ENCODE measurements around the gene KCNMA1. TPM values are rescaled to one million over a fixed set of nuclear protein-coding genes. Genes with fewer than 3 reads are reported as not detected.

Gene KCNMA1
- total and polyA plus RNA-seq, 9 of the 15 experiments (the other 6 are each of a cell fraction or from before 2014, with no cell fraction given), result 0.01 to 0.95 (median 0.15) TPM; not detected in 4

GRCh38 chr10:77229704-77230103, 407.9 kb downstream of the KCNMA1 start:
- intact Hi-C loops (cut with micrococcal nuclease), result no loop called here

More at GRCh38 chr10:77229704-77230103, 407.9 kb downstream of the KCNMA1 start:
- H3K27ac ChIP-seq (ENCODE audit: extremely low read depth, low read depth, low read length), result no peak overlapping the region
- H3K9me1 ChIP-seq (ENCODE audit: control insufficient read depth, insufficient read depth, low read length), result no peaks in the 10 kb centered on the region
- FAIRE-seq, result no peak
- H2AFZ ChIP-seq (ENCODE audit: low read depth, low read length), result no peak overlapping the region
- WGBS (ENCODE audit: insufficient coverage, low coverage, missing lambda C conversion rate), result 0% methylated on average over 3 of the region's 3 CpGs
- H3K4me3 ChIP-seq, result no peak overlapping the region
- CTCF ChIA-PET (ENCODE audit: low intra/inter-chr PET ratio), result no interaction called here
- TF ChIP-seq ZNF668 (CRISPR knock-in tag; IDR thresholded peaks at IDR 0.05) (no peak), RNF219 (CRISPR knock-in tag; IDR thresholded peaks at IDR 0.05) (no peak), ZNF23 (CRISPR knock-in tag; IDR thresholded peaks at IDR 0.05) (no peak), MTA3 (IDR thresholded peaks at IDR 0.05; ENCODE audit: borderline replicate concordance) (no peak), ARID2 (IDR thresholded peaks at IDR 0.05) (no peak), ATF3 (IDR thresholded peaks at IDR 0.05) (no peak), ATF3 (CRISPR knock-in tag; conservative IDR thresholded peaks at IDR 0.05) (no peak), PPARD (CRISPR knock-in tag; IDR thresholded peaks at IDR 0.05) (no peak), BRCA1 (IDR thresholded peaks at IDR 0.05) (no peak), BRCA1 (CRISPR knock-in tag; IDR thresholded peaks at IDR 0.05) (no peak), CHCHD3 (CRISPR knock-in tag; IDR thresholded peaks at IDR 0.05) (no peak), KAT7 (CRISPR knock-in tag; IDR thresholded peaks at IDR 0.05; ENCODE audit: borderline replicate concordance) (no peak), TCF3 (CRISPR knock-in tag; IDR thresholded peaks at IDR 0.05) (no peak), ZNF384 (IDR thresholded peaks at IDR 0.05; ENCODE audit: low read depth, low read length) (no peak)
- no peak for DNase-seq (ENCODE audit: extremely low read depth in 1 of 4, low spot score in 3 of 4)
- no peaks in the 10 kb centered on the region for H3K36me3 ChIP-seq (ENCODE audit: control insufficient read depth, insufficient read depth, low read length)
- no peaks in the 10 kb centered on the region; the same call in 1 of the 2 replicates for H4K20me1 ChIP-seq (replicated peaks; ENCODE audit: control insufficient read depth, insufficient read depth, low read length)
- no peak for ATAC-seq
- H3K4me2 ChIP-seq (ENCODE audit: insufficient read depth, low read length), result no peak overlapping the region
- BruUV-seq (replicated peaks), result no TSS peak
- POLR2A ChIA-PET, result no interaction called here
- no peak overlapping the region for H3K9ac ChIP-seq (ENCODE audit: insufficient read depth in 1 of 2, low read depth in 2 of 2, low read length in 2 of 2)
- H3K27me3 ChIP-seq (ENCODE audit: control insufficient read depth in 2 of 2, insufficient read depth in 2 of 2, low read length in 2 of 2), result peaks cover 0 to 2% of the 10 kb centered on the region in 2 experiments; a peak in 1 of 5 replicates
- no peaks in the 10 kb centered on the region for H3K4me1 ChIP-seq (replicated peaks in 1 of 2; ENCODE audit: control insufficient read depth in 2 of 2, insufficient read depth in 2 of 2, low read length in 2 of 2)
- in situ Hi-C loops (cut with MboI), result no loop called here
- H3K79me2 ChIP-seq (ENCODE audit: control insufficient read depth, insufficient read depth, low read length), result no peaks in the 10 kb centered on the region
- H3K9me3 ChIP-seq (replicated peaks; ENCODE audit: control insufficient read depth, insufficient read depth, low read depth, low read length), result no peaks in the 10 kb centered on the region
